ENCODE data around the gene KRTAP5-11.

DNA sequence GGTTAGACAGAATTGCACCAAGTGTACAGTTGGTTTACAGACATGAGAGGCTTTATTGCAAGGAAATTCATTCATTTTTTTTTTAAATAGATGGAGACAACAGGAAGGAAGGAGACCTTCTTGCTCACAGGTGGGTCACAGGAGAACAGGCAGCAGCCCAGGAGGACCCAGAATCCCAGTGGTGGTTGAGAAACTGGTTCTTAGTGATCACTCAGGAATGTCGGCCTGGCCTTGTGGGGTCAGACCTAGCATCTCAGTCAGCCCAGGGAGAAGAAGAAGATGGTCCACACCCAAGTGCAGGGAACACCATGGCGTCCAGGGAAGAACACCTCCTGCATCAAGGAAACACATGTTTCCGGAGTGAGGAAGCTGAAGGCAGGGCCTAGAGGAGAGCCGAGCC lies 849 bp downstream of the KRTAP5-11 start:
- no peak for TF ChIP-seq POLR2A (IDR thresholded peaks at IDR 0.05; ENCODE audit: low read depth, low read length)
- TF ChIP-seq, protein P1, sequence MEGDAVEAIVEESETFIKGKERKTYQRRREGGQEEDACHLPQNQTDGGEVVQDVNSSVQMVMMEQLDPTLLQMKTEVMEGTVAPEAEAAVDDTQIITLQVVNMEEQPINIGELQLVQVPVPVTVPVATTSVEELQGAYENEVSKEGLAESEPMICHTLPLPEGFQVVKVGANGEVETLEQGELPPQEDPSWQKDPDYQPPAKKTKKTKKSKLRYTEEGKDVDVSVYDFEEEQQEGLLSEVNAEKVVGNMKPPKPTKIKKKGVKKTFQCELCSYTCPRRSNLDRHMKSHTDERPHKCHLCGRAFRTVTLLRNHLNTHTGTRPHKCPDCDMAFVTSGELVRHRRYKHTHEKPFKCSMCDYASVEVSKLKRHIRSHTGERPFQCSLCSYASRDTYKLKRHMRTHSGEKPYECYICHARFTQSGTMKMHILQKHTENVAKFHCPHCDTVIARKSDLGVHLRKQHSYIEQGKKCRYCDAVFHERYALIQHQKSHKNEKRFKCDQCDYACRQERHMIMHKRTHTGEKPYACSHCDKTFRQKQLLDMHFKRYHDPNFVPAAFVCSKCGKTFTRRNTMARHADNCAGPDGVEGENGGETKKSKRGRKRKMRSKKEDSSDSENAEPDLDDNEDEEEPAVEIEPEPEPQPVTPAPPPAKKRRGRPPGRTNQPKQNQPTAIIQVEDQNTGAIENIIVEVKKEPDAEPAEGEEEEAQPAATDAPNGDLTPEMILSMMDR (IDR thresholded peaks at IDR 0.05; ENCODE audit: extremely low read depth in 1 of 2, insufficient read depth in 1 of 2, low read depth in 1 of 2, low read length in 2 of 2): no peak
- TF ChIP-seq GATA2 (IDR thresholded peaks at IDR 0.05; ENCODE audit: insufficient read depth, insufficient read length, low read depth, low read length): no peak
- TF ChIP-seq EZH2 (IDR thresholded peaks at IDR 0.05; ENCODE audit: borderline replicate concordance, low read depth, low read length, severe bottlenecking): no peak
